Astrocyte of the spinal cord (primary cell): Measurements from ENCODE around the gene ELMO1.

ENCODE experiments used
- DNase-seq: peaks from one replicate; pipeline ENCODE4 v3.0.0; 2011; ENCODE audit warnings: low read depth, low spot score
- H3K4me3 ChIP-seq: 2 replicates; pipeline ENCODE4 v1.5.1; 2011; ENCODE audit warnings: low read depth, mild to moderate bottlenecking, low read length, moderate library complexity
- in situ Hi-C: cut with HindIII; loops from 2 replicates; pipeline ENCODE4 v1.10.0; 2017; ENCODE audit warnings: low sequenced_read_pairs
- TF ChIP-seq, protein P1 (sequence below): IDR thresholded peaks from 2 replicates; pipeline ENCODE4 v1.5.1; 2012; ENCODE audit warnings: low read depth, mild to moderate bottlenecking, low read length, inconsistent platforms

ELMO1 gene

DNA sequence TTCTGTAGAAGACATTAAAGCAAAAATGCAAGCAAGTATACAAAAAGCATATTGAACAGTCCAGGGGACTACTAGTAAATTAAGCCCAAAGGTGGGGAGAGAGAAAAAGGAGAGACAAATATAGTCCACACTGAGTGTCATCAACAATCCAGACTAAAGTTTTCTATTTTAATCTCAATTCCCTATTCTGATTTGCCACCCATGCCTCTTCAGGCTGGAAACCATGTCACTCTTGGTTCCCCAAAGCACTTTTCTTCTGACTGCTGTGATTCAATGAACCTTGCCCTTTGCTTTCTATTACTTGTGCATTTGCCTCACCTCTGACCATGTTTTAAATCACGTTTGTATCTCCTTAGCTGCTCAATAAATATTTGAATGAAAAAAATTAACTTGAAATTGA lies 629.0 kb downstream of the ELMO1 start:
- DNase-seq = no peak
- in situ Hi-C loops = no loop called here
- H3K4me3 ChIP-seq = no peak overlapping the region
- TF ChIP-seq, protein P1, sequence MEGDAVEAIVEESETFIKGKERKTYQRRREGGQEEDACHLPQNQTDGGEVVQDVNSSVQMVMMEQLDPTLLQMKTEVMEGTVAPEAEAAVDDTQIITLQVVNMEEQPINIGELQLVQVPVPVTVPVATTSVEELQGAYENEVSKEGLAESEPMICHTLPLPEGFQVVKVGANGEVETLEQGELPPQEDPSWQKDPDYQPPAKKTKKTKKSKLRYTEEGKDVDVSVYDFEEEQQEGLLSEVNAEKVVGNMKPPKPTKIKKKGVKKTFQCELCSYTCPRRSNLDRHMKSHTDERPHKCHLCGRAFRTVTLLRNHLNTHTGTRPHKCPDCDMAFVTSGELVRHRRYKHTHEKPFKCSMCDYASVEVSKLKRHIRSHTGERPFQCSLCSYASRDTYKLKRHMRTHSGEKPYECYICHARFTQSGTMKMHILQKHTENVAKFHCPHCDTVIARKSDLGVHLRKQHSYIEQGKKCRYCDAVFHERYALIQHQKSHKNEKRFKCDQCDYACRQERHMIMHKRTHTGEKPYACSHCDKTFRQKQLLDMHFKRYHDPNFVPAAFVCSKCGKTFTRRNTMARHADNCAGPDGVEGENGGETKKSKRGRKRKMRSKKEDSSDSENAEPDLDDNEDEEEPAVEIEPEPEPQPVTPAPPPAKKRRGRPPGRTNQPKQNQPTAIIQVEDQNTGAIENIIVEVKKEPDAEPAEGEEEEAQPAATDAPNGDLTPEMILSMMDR = no peak

DNA sequence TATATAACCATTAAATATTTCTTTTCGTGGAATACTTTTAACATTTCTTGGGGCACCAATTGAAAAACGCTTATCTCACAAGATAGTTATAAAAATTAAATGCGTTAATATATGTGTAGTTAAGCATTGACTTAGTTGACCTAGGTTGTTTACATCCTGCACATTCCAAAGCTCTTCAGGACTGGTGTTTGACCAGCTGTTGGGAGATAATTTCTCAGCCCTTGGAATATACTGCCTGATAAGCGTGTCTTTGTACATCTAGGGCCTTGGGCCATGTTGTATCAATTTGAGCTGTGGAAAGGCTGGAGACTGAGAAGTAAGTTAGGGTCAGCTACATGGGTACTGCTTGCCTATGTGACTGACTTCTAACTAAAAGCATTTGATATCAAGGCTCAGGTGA lies 634.4 kb downstream of the ELMO1 start:
- no peak overlapping the region for H3K4me3 ChIP-seq
- no peak for DNase-seq
- TF ChIP-seq, protein P1 = no peak
- in situ Hi-C loops = no loop called here

DNA sequence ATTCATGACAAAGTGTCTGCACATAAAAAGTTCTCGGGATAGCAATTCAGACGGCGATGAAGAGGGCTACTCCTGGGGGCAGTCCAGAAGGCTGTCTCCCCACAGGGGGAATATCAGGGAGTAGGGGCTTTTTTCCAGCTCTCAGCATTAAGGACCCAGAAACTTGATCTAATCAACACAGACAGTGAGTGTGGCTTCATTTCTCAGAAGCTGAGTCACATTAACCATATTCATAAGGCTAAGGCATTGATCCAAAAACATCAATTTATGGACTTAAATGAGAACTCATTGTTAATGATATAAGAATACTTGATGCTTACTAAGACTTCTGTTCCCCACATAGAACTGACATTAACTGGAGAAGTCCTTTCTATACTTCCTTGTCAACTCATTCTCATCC lies 636.9 kb downstream of the ELMO1 start:
- TF ChIP-seq, protein P1 = no peak
- no peak for DNase-seq
- H3K4me3 ChIP-seq = no peak overlapping the region
- in situ Hi-C loops = no loop called here

DNA sequence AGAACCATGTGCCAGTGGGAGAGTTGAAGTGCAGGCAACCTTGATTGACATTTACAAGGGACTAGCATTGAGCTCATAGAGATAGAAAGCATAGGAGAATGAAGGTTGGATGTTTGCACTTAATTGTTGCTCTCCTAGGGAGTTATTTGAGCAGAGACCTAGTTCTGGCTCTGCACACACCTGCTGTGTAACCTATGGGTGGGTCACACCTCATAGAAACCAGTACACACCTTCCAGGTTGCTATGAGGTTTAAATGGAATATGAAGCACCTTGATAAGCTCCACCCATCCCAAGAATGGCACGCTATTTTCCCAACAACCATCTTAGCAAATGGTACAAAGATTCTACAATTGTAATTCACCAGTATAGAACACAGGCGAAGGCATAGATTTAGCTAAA lies 638.2 kb downstream of the ELMO1 start:
- TF ChIP-seq, protein P1 = no peak
- no peak for DNase-seq
- H3K4me3 ChIP-seq = no peak overlapping the region
- in situ Hi-C loops = no loop called here

DNA sequence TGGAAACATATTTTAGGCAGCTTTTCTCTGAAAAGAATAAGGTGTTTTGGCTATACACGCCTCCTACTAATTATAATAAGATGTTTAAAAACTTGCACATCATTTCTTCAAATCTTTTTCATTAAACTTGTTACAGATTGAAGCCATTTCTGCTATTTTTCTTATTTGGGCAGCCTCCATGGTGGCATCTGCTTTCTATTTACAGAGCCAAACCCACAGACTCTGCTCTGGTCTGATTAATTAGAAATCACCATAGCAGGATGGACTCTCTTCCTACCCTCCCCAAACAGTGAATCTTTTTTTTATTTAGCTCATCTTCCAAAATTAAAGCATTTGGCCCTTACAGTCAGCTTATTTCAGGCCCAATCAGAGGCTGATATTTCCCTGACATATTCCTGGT lies 638.6 kb downstream of the ELMO1 start:
- in situ Hi-C loops = no loop called here

DNA sequence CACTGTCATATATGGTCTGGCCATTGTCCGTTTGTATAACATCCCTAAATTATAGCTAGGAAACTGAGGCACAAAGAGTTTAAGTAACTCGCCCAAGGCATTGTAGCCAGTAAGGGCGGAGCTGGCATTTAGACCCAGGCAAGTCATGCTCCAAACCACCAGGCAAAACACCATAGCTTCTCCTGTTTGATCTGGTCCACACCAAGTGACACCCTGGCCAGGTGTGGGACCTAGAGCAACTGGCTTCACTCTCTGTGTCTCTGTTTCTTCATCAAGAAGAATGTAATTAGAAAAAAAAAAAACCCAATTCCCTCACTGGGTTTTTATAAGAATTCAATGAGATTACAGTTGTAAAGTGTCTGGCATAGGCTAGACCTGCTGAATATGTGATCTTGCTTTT lies 639.2 kb downstream of the ELMO1 start:
- TF ChIP-seq, protein P1 = no peak
- no peak for DNase-seq
- H3K4me3 ChIP-seq = no peak overlapping the region
- in situ Hi-C loops = no loop called here

More for the DNA sequence above, 638.6 kb downstream of the ELMO1 start:
- no peak for DNase-seq
- H3K4me3 ChIP-seq = no peak overlapping the region
- TF ChIP-seq, protein P1 = no peak

DNA sequence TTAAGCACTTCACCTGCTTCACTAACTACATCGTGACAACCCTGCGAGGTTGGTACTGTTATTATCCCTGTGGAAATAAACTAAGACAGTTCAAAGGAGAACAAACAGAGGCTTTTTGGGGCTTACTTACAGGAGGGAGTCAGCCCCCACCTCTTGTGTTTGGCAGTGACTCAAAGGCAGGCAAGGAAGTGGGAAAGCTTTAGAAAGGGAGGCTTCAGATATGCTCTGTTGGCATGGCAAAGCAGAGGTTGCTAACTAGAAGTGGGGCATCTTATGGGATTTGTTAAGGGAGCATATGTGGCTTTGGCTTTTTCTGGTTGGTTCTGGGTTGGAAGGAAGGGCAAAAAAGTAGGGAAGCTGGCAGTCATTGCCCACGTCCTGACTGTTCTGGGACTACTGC lies 639.6 kb downstream of the ELMO1 start:
- TF ChIP-seq, protein P1 = no peak
- in situ Hi-C loops = no loop called here
- H3K4me3 ChIP-seq = no peak overlapping the region
- DNase-seq = no peak
